ENCODE data around the gene NT5DC2.

NT5DC2 gene

DNA sequence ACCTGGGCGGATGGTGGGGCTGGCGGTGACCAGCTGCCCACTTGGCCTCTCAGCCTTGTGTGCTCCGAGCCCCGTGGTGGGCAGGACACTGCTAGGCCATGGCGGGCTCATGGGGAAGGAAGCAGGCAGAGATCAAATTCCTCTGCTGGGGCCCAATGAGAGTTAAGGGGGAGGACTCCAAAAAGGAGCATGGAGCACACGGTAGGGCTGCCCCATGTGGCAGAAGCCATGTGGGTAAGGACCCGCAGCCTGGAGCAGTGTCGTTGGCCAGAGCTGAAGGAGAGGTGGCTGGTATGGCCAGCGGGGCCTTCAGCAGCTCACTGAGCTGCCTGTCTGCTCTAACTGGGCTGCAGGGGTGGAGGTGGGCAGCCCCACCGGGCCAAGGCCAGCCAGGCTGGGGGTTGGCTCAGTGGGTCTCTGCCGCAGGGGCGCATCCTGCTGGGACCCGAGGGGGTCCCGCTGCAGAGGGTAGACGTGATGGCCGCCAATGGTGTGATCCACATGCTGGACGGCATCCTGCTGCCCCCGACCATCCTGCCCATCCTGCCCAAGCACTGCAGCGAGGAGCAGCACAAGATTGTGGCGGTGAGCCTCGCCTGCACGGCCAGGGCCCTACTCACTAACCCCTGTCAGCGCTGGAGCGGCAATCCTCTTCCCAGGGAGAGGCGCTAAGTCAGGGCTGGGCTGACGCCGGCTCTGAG lies 27.2 kb downstream of the NT5DC2 start:
- no peak for DNase-seq

- DNase-seq, result no peak
Measured at GRCh38 chr3:52504977-52505376, 28.7 kb downstream of the NT5DC2 start.

DNA sequence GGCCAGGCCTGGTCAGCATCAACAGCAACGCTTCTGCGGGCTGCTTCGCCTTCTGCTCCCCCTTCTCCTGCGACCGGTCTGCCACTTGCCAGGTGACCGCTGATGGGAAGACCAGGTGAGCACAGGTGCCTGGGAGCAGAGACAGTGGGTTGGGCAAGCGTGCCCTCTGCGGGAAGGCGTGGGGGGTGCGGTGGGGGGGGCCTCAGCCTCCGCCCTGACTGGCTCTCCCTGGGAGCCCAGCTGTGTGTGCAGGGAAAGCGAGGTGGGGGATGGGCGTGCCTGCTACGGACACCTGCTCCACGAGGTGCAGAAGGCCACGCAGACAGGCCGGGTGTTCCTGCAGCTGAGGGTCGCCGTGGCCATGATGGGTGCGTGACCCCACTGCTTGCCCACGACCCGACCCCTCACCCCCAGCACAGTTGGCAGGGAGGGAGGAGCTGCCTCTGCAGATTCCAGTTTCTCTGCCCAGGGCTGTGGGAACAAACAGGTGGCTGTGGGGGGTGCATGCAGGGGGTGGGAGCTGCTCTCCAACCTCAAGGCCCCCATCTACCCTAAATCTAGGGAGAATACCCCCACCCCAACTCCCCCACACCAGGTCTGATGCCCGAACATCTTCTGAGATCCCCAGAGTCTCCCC lies 29.8 kb downstream of the NT5DC2 start:
- no peak for DNase-seq

DNA sequence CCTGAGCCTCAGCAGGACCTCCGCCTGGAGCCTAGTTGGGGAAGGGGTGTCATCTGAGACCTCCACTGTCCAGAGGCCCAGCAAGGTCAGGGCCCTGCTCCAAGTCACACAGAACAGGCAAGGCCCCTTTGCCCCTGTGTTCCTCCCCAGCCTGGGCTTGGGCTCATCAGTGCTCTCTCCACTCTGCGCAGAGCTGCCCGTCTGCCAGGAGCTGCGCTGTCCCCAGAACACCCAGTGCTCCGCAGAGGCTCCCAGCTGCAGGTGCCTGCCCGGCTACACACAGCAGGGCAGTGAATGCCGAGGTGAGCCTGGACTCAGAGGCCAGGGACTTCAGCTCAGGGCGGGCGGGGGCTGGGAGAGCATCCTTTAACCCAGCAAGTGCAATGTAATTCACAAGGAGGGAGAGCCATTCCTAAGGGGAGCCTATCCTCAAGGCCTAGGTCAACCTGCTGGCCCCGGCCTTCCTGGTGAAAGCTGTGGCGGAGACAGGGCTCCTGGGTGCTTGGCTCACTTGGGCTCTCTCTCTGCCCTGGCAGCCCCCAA lies 30.8 kb downstream of the NT5DC2 start:
- no peak for DNase-seq

DNA sequence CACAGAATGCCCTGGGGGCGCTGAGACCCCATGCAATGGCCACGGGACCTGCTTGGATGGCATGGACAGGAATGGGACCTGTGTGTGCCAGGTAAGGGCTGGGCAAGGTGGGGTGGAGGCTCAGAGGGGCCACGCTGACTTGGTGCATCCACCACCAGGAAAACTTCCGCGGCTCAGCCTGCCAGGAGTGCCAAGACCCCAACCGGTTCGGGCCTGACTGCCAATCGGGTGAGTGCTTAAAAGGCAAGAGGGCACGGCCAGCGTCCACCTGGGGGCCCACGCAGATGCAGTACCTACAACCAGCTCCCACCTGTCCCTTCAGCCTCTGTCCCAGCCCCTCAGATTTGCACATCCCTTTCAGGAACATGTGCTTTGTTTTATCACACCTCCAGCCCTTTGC lies 31.7 kb downstream of the NT5DC2 start:
- no peak for DNase-seq

DNA sequence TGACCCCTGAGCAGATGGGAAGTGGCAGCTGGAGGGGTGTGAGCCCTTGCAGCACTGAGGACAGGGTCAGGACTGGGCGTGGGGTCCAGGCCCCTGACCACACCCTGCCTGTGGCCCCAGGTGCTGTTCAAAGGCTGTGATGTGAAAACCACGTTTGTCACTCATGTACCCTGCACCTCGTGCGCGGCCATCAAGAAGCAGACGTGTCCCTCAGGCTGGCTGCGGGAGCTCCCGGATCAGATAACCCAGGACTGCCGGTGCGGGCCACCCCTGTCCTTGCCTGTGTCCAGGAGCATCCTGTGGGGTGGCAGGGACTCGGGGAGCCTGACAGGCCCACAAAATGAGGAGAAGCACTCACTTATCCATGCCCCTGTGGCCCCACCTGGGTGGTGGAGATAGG lies 32.6 kb downstream of the NT5DC2 start:
- no peak for DNase-seq

- DNase-seq, result no peak
Measured at GRCh38 chr3:52498137-52499054, 35.3 kb downstream of the NT5DC2 start.

GRCh38 chr3:52495777-52496602 lies 37.7 kb downstream of the NT5DC2 start:
- no peak for DNase-seq

DNA sequence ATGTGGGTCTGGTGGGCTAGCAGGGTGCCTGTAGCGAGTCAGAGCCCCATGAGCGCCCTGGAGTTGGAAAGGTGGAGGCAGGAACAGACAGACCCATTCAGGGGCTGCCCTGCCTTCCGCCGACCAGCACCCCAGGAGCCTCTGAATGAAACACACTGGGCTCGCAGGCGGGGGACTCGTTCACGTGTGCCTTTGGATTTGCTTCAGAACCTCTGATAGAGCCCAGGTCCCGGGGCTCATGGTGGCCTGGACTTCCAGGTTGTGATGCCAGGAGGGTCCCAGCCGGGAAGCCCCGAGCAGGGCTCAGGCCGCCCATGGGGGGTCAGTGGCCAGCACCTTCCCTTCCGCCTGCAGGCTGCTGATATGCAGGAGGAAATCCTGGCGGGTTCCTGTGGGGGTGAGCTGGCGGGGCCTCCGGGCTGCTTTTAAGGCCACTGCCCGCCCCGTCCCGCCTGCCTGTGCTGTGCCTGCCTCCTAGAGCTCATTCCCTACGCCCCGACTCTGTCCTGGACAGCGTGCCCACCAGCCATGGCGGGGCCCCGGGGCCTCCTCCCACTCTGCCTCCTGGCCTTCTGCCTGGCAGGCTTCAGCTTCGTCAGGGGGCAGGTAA lies 38.7 kb downstream of the NT5DC2 start, which contains the start of gene STAB1:
STAB1 (plus strand) TSS at position 453 of the 610 bp plus-strand sequence; CDS start at position 529, 76 bp downstream.
- DNase-seq, result no peak

DNA sequence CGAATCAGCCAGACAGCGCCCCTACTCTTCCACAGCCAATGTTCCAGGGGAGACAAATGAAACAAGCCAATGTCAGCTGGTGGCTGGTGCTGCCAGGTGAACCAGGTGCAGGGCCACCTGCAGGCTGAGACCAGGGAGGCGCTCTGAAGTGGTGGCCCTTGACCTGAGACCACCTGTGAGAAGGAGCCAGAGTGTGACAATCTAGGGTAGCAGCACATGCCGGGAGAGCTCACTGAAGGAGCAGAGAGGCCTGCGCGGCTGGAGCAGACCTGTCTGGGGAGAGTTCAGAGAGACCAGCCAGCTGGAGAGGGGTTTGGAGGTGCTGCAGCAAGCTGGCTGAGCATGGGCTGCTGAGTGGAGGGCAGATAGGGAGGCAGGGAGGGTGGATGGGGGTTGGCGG lies 39.2 kb downstream of the NT5DC2 start:
- DNase-seq, result no peak

DNA sequence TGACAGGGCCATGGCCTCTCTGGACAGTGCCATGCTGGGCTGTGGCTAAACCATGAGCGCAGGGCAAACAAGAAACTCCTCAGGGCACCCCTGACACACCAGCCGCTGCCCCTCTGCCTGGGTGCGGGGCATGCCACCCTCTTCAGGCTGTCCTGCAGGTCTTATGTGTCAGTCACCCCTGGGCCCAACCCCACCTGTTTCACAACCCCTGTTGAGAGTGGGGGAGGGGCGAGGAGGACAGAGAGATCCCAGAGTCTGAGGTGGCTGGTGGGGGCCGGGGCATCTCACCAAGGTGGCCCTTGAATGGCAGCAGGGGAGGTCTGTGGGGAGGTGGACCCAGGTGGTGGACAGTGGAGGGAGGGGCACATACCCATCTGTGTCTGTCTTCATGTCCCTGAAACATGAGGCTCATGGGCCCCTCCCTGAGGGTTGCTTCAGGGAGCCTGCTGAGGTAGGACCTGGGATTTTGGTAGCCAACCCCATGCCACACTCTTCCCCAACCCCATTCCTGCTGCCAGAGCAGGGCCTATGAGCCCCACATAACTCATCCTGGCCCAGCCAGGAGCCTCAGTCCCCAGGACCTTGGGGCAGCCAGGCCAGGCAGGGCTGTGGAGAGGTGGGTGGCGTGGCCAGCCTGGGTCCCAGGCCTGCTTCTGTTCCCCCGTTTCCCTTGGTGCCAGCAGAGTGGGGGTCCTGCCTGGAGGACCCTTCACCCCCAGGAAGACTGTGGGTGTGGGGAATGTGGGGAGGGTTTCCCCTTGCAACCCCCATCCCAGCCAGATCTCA lies 40.2 kb downstream of the NT5DC2 start:
- no peak for DNase-seq

DNA sequence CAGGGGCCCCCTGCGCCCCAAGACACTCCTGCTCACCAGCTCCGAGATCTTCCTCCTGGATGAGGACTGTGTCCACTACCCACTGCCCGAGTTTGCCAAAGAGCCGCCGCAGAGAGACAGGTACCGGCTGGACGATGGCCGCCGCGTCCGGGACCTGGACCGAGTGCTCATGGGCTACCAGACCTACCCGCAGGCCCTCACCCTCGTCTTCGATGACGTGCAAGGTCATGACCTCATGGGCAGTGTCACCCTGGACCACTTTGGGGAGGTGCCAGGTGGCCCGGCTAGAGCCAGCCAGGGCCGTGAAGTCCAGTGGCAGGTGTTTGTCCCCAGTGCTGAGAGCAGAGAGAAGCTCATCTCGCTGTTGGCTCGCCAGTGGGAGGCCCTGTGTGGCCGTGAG lies 41.6 kb downstream of the NT5DC2 start:
- DNase-seq, result no peak

GRCh38 chr3:52490939-52491526 lies 42.6 kb downstream of the NT5DC2 start:
- DNase-seq, result no peak

DNA sequence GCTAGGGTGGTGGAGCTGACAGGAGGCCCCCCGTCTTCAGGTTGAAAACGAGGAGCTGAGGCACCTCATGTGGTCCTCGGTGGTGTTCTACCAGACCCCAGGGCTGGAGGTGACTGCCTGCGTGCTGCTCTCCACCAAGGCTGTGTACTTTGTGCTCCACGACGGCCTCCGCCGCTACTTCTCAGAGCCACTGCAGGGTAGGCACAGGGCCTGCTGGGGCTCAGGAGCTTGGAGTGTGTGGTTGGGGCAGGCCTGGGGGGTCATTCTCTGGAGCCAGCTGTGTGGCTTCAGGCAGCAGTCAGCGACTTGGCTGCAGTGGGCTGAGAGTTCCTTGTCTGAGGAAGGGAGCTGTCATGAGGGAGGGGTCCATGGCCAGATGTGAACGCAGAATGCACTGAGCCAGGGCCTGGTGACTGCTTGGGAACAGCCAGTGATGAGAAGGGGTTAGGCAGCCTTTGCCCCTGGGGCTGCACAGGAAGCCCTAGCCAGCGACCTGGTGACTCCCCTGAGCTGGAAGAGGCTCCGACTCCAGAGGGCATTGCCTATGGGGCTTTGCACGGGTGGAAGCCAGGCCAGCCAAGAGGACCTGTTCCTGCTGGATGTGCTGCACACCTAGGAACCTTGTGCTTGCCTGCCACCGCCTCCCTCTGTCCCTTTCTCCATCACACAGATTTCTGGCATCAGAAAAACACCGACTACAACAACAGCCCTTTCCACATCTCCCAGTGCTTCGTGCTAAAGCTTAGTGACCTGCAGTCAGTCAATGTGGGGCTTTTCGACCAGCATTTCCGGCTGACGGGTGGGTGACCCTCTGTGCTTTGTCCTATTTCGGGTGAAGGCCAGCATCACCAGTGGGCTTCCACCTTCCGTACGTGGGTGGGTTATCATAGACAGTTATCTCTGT lies 43.4 kb downstream of the NT5DC2 start:
- no peak for DNase-seq

GRCh38 chr3:52489453-52489852 lies 44.2 kb downstream of the NT5DC2 start:
- no peak for DNase-seq

- DNase-seq, result no peak
Measured at GRCh38 chr3:52488746-52489145, 44.9 kb downstream of the NT5DC2 start.

GRCh38 chr3:52487788-52488691 lies 45.6 kb downstream of the NT5DC2 start:
- DNase-seq, result no peak

GRCh38 chr3:52487050-52487787 lies 46.4 kb downstream of the NT5DC2 start:
- no peak for DNase-seq
